ENCODE data around the gene KSR2. TPM values are rescaled to one million over a fixed set of nuclear protein-coding genes. Genes with fewer than 3 reads are reported as not detected.
A peak's percentile ranks its signal among the peaks of the same experiment; 100 is the strongest.

KSR2 gene
- total RNA-seq, 1 experiment from 2014 or later, result 0.15 TPM

DNA sequence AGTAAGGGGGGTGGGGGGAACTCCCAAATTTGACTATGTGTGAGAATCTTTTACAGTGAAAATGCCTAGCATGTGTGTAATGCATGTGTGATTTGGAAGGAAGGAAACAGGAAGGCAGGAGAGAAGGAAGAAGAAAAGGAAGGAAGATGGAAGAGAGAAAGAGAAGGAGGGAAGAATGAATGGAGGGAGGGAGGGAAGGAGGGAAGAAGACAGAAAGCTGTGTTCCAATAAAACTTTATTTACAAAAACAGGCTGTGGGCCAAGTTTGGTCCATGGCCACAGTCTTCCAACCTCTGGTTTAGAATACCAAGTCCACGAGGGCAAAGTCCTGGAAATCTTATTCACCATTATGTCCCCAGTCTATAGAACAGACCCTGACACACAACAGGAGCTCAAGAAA lies 278.9 kb downstream of the KSR2 start:
- intact Hi-C loops (cut with micrococcal nuclease; ENCODE audit: unreplicated experiment), result no loop called here
- BruUV-seq (replicated peaks), result no TSS peak
- Histone ChIP-seq H3K4me3 (ENCODE audit: low read depth in 2 of 2, low read length in 2 of 2) (no peak overlapping the region), H3K9me3 (ENCODE audit: control insufficient read depth, insufficient read depth, low read depth, low read length) (no peaks in the 10 kb centered on the region), H3K36me3 (ENCODE audit: control insufficient read depth, insufficient read depth, low read length) (no peaks in the 10 kb centered on the region), H3K4me1 (ENCODE audit: control insufficient read depth, insufficient read depth, low read length) (peaks cover 19% of the 10 kb centered on the region), H3K27ac (ENCODE audit: low read length) (no peak overlapping the region), H3K27me3 (ENCODE audit: control insufficient read depth, insufficient read depth, low read length) (no peaks in the 10 kb centered on the region)
- DNase-seq (ENCODE audit: low read depth, low spot score) (no peak), ATAC-seq (no peak)
- in situ Hi-C loops (cut with HindIII; ENCODE audit: low pct_unique_long_range_greater_than_20kb, low sequenced_read_pairs), result no loop called here
- TF ChIP-seq, protein P1, sequence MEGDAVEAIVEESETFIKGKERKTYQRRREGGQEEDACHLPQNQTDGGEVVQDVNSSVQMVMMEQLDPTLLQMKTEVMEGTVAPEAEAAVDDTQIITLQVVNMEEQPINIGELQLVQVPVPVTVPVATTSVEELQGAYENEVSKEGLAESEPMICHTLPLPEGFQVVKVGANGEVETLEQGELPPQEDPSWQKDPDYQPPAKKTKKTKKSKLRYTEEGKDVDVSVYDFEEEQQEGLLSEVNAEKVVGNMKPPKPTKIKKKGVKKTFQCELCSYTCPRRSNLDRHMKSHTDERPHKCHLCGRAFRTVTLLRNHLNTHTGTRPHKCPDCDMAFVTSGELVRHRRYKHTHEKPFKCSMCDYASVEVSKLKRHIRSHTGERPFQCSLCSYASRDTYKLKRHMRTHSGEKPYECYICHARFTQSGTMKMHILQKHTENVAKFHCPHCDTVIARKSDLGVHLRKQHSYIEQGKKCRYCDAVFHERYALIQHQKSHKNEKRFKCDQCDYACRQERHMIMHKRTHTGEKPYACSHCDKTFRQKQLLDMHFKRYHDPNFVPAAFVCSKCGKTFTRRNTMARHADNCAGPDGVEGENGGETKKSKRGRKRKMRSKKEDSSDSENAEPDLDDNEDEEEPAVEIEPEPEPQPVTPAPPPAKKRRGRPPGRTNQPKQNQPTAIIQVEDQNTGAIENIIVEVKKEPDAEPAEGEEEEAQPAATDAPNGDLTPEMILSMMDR (IDR thresholded peaks at IDR 0.05), result no peak
- POLR2A ChIA-PET, result no interaction called here
- CTCF ChIA-PET, result no interaction called here

DNA sequence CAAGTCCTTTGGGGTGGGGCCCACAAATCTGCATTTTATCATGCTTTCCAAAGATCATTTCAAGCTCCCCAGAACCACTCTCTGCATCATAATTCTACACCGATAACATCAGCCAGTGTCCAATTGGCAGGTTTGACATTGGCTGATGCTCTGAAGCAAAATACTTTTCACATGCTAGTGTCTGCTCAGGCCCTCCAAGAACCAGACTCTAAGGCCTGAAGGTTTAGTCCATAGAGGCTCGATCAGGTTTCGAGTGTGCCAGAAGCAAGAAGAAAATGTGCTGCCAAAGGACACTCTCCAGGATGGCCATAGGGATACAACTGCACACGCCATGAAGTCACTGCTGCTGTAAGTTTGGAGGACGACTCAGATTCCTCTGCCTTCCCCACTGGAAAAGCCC lies 280.3 kb downstream of the KSR2 start:
- intact Hi-C loops (cut with micrococcal nuclease; ENCODE audit: unreplicated experiment), result no loop called here
- TF ChIP-seq, protein P1 (IDR thresholded peaks at IDR 0.05), result no peak
- ChIA-PET POLR2A (no interaction called here), CTCF (no interaction called here)
- Histone ChIP-seq H3K4me1 (ENCODE audit: control insufficient read depth, insufficient read depth, low read length) (peaks cover 19% of the 10 kb centered on the region), H3K27me3 (ENCODE audit: control insufficient read depth, insufficient read depth, low read length) (no peaks in the 10 kb centered on the region), H3K9me3 (ENCODE audit: control insufficient read depth, insufficient read depth, low read depth, low read length) (no peaks in the 10 kb centered on the region), H3K4me3 (ENCODE audit: low read depth in 2 of 2, low read length in 2 of 2) (no peak overlapping the region), H3K36me3 (ENCODE audit: control insufficient read depth, insufficient read depth, low read length) (no peaks in the 10 kb centered on the region), H3K27ac (ENCODE audit: low read length) (no peak overlapping the region)
- in situ Hi-C loops (cut with HindIII; ENCODE audit: low pct_unique_long_range_greater_than_20kb, low sequenced_read_pairs), result no loop called here
- BruUV-seq (replicated peaks), result no TSS peak
- no peak for DNase-seq (ENCODE audit: low read depth, low spot score)
- no peak for ATAC-seq

DNA sequence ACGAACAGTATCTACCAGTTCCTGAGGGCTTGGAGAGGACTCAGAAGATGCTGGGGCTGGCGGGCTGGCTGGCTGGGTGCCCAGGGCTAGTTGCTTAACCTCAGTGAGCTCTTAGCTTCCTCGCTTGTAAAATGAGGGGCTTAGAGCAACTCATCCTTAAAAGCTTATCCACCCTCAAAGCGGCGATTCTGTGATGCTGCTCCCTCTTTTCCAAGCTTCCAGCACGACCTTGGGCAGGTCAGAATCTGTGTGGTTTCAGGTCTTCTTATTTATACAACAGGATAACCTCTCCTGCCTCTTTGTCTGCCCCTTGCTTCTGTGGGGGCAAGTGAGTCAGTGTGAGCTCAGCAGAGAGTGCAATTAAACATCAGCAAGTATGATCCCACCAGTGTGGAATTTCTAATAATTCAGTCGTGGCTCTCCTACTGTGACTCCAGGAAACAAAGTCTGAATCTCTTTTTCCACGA lies 281.8 kb downstream of the KSR2 start:
- ChIA-PET CTCF (no interaction called here), POLR2A (no interaction called here)
- Histone ChIP-seq H3K27me3 (ENCODE audit: control insufficient read depth, insufficient read depth, low read length) (no peaks in the 10 kb centered on the region), H3K4me1 (ENCODE audit: control insufficient read depth, insufficient read depth, low read length) (peaks cover 19% of the 10 kb centered on the region), H3K36me3 (ENCODE audit: control insufficient read depth, insufficient read depth, low read length) (no peaks in the 10 kb centered on the region), H3K27ac (ENCODE audit: low read length) (no peak overlapping the region; the same call in 1 of the 2 replicates), H3K4me3 (ENCODE audit: low read depth in 2 of 2, low read length in 2 of 2) (peak overlapping the region in 1 of 2 experiments; percentile 21; a peak in 1 of 4 replicates), H3K9me3 (ENCODE audit: control insufficient read depth, insufficient read depth, low read depth, low read length) (no peaks in the 10 kb centered on the region)
- ATAC-seq (peak; percentile 89), DNase-seq (ENCODE audit: low read depth, low spot score) (peak; percentile 79)
- BruUV-seq (replicated peaks), result no TSS peak
- intact Hi-C loops (cut with micrococcal nuclease; ENCODE audit: unreplicated experiment) (no loop called here), in situ Hi-C loops (cut with HindIII; ENCODE audit: low pct_unique_long_range_greater_than_20kb, low sequenced_read_pairs) (no loop called here)
- TF ChIP-seq TCF7L2 (IDR thresholded peaks at IDR 0.05; ENCODE audit: low read depth, low read length) (0 out of 2 replicates have a peak, but pooled peaks have one; percentile 49), POLR2AphosphoS5 (IDR thresholded peaks at IDR 0.05; ENCODE audit: low read depth, low read length) (no peak)
- TF ChIP-seq, protein P2, sequence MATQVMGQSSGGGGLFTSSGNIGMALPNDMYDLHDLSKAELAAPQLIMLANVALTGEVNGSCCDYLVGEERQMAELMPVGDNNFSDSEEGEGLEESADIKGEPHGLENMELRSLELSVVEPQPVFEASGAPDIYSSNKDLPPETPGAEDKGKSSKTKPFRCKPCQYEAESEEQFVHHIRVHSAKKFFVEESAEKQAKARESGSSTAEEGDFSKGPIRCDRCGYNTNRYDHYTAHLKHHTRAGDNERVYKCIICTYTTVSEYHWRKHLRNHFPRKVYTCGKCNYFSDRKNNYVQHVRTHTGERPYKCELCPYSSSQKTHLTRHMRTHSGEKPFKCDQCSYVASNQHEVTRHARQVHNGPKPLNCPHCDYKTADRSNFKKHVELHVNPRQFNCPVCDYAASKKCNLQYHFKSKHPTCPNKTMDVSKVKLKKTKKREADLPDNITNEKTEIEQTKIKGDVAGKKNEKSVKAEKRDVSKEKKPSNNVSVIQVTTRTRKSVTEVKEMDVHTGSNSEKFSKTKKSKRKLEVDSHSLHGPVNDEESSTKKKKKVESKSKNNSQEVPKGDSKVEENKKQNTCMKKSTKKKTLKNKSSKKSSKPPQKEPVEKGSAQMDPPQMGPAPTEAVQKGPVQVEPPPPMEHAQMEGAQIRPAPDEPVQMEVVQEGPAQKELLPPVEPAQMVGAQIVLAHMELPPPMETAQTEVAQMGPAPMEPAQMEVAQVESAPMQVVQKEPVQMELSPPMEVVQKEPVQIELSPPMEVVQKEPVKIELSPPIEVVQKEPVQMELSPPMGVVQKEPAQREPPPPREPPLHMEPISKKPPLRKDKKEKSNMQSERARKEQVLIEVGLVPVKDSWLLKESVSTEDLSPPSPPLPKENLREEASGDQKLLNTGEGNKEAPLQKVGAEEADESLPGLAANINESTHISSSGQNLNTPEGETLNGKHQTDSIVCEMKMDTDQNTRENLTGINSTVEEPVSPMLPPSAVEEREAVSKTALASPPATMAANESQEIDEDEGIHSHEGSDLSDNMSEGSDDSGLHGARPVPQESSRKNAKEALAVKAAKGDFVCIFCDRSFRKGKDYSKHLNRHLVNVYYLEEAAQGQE (IDR thresholded peaks at IDR 0.05; ENCODE audit: insufficient read depth in 1 of 2, low read depth in 2 of 2, low read length in 1 of 2), result no peak
